IMR-90 (cell line): Measurements from ENCODE around the gene PRSS53. TPM values are rescaled to one million over a fixed set of nuclear protein-coding genes. Genes with fewer than 3 reads are reported as not detected.

Source experiments
- ATAC-seq: fragments of 200-7000 bp; cut with Tn5 transposase; 2 replicates; pipeline ENCODE4 v1.9.1; 2020; ENCODE audit warnings: low read depth, mild to moderate bottlenecking, moderate library complexity
- BruUV-seq: library from RNA; stranded (reverse); fragments of 400-500 nt; replicated peaks from 2 replicates; lab custom pipeline; 2021; lab: Mats Ljungman, UMichigan
- CTCF ChIA-PET: fragments of 300-600 bp; formaldehyde crosslinking; extraction: SDS; loops from one replicate; lab custom pipeline; 2021; ENCODE audit warnings: antibody characterized with exemption; lab: Yijun Ruan, JAX
- POLR2A ChIA-PET: fragments of 300-600 bp; sonication (Branson Sonifier 250); formaldehyde crosslinking; loops from one replicate; lab custom pipeline; 2022; ENCODE audit warnings: antibody characterized with exemption; ENCODE audit not compliant: unreplicated experiment; lab: Charles Lee
- DNase-seq: peaks from one replicate; pipeline ENCODE4 v3.0.0; 2013
- H2AFZ ChIP-seq: replicated peaks from 2 replicates; pipeline ENCODE3; 2013; ENCODE audit warnings: low read length, mild to moderate bottlenecking; ENCODE audit not compliant: poor library complexity
- H2AK5ac ChIP-seq: 2 replicates; pipeline ENCODE4 v1.6.1; 2013; ENCODE audit warnings: low read depth, low read length, inconsistent platforms
- H2AK9ac ChIP-seq: replicated peaks from 2 replicates; pipeline ENCODE3; 2013; ENCODE audit warnings: mild to moderate bottlenecking, low read depth, low read length, moderate library complexity; ENCODE audit not compliant: poor library complexity
- H2BK120ac ChIP-seq: 2 replicates; pipeline ENCODE4 v1.6.1; 2013; ENCODE audit warnings: low read depth, low read length, inconsistent platforms
- H2BK15ac ChIP-seq: 3 replicates; pipeline ENCODE4 v1.6.1; 2013; ENCODE audit warnings: low read depth, low read length, inconsistent platforms
- H2BK20ac ChIP-seq: 2 replicates; pipeline ENCODE4 v1.6.1; 2013; ENCODE audit warnings: low read depth, mild to moderate bottlenecking, inconsistent platforms, low read length, moderate library complexity
- H2BK5ac ChIP-seq: 2 replicates; pipeline ENCODE4 v1.6.1; 2013; ENCODE audit warnings: mild to moderate bottlenecking, low read depth, low read length, inconsistent platforms; ENCODE audit not compliant: poor library complexity, severe bottlenecking
- H3K14ac ChIP-seq: replicated peaks from 2 replicates; pipeline ENCODE4 v1.6.1; 2013; ENCODE audit warnings: low read depth, low read length, inconsistent platforms
- H3K18ac ChIP-seq: 2 replicates; pipeline ENCODE4 v1.6.1; 2013; ENCODE audit warnings: low read depth, low read length, control low read depth
- H3K23ac ChIP-seq: 2 replicates; pipeline ENCODE4 v1.6.1; 2013; ENCODE audit warnings: low read depth, low read length, inconsistent platforms
- H3K27ac ChIP-seq: 2 replicates; pipeline ENCODE4 v1.5.1; 2013; ENCODE audit warnings: mild to moderate bottlenecking, control low read depth, low read length; ENCODE audit not compliant: insufficient read depth
- H3K27me3 ChIP-seq: 2 replicates; pipeline ENCODE4 v1.6.1; 2013; ENCODE audit warnings: low read length; ENCODE audit not compliant: control insufficient read depth, insufficient read depth
- H3K36me3 ChIP-seq: 2 replicates; pipeline ENCODE4 v1.6.1; 2013; ENCODE audit warnings: low read length, mixed read lengths; ENCODE audit not compliant: control insufficient read depth, insufficient read depth
- H3K4ac ChIP-seq: 2 replicates; pipeline ENCODE4 v1.6.1; 2013; ENCODE audit warnings: low read depth, low read length, inconsistent platforms
- H3K4me1 ChIP-seq: 2 replicates; pipeline ENCODE4 v1.6.1; 2013; ENCODE audit warnings: low read length, mixed read lengths; ENCODE audit not compliant: control insufficient read depth, insufficient read depth
- H3K4me2 ChIP-seq: 2 replicates; pipeline ENCODE4 v1.6.1; 2013; ENCODE audit warnings: low read depth, mild to moderate bottlenecking, control low read depth, low read length, moderate library complexity
- H3K4me3 ChIP-seq: 2 replicates; pipeline ENCODE4 v1.5.1; 2013; ENCODE audit warnings: low read depth, mild to moderate bottlenecking, control low read depth, low read length, moderate library complexity; ENCODE audit not compliant: insufficient read depth
- H3K56ac ChIP-seq: 2 replicates; pipeline ENCODE4 v1.6.1; 2013; ENCODE audit warnings: low read length, inconsistent platforms; ENCODE audit not compliant: insufficient read depth; ENCODE audit errors: extremely low read depth
- H3K79me1 ChIP-seq, 2 experiments: 2 replicates each; pipeline ENCODE4 v1.6.1; 2013; ENCODE audit warnings: low read length in 2 of 2, inconsistent platforms in 1 of 2, low read depth in 1 of 2
- H3K9ac ChIP-seq: 2 replicates; pipeline ENCODE4 v1.6.1; 2013; ENCODE audit warnings: low read depth, low read length, control low read depth
- H3K9me1 ChIP-seq: 2 replicates; pipeline ENCODE4 v1.6.1; 2013; ENCODE audit warnings: low read length, inconsistent platforms; ENCODE audit not compliant: insufficient read depth
- H3K9me3 ChIP-seq: 2 replicates; pipeline ENCODE4 v1.6.1; 2013; ENCODE audit warnings: low read length; ENCODE audit not compliant: control insufficient read depth, insufficient read depth
- H4K20me1 ChIP-seq: 2 replicates; pipeline ENCODE4 v1.6.1; 2013; ENCODE audit warnings: low read length, inconsistent platforms; ENCODE audit not compliant: insufficient read depth
- H4K5ac ChIP-seq: 2 replicates; pipeline ENCODE4 v1.6.1; 2013; ENCODE audit warnings: mild to moderate bottlenecking, low read depth, low read length, control low read depth
- H4K8ac ChIP-seq, 2 experiments: 2 replicates each; pipeline ENCODE4 v1.6.1; 2013; ENCODE audit warnings: low read depth in 2 of 2, low read length in 2 of 2, control low read depth in 1 of 2, inconsistent platforms in 1 of 2
- H4K91ac ChIP-seq: 2 replicates; pipeline ENCODE4 v1.6.1; 2013; ENCODE audit warnings: low read depth, low read length, inconsistent platforms; ENCODE audit not compliant: insufficient read depth
- BHLHE40 ChIP-seq: fragments of 150-350 bp; IDR thresholded peaks from 2 replicates; pipeline ENCODE4 v1.6.1; 2016; ENCODE audit warnings: mild to moderate bottlenecking, low read depth, low read length
- CEBPB ChIP-seq: IDR thresholded peaks from 2 replicates; pipeline ENCODE4 v1.6.1; 2012; ENCODE audit warnings: low read depth, low read length, improper control_type of control experiment
- CHD1 ChIP-seq: IDR thresholded peaks from 2 replicates; pipeline ENCODE4 v1.6.1; 2012; ENCODE audit warnings: low read depth, low read length, improper control_type of control experiment
- FOS ChIP-seq: fragments of 150-350 bp; IDR thresholded peaks from 2 replicates; pipeline ENCODE4 v1.6.1; 2016; ENCODE audit warnings: low read depth, low read length
- MAFK ChIP-seq: IDR thresholded peaks from 2 replicates; pipeline ENCODE4 v1.6.1; 2012; ENCODE audit warnings: low read depth, low read length, improper control_type of control experiment
- MAZ ChIP-seq: IDR thresholded peaks from 2 replicates; pipeline ENCODE4 v1.6.1; 2012; ENCODE audit warnings: low read depth, mild to moderate bottlenecking, low read length, improper control_type of control experiment, moderate library complexity, borderline replicate concordance
- MXI1 ChIP-seq: IDR thresholded peaks from 2 replicates; pipeline ENCODE4 v1.6.1; 2012; ENCODE audit warnings: low read depth, mild to moderate bottlenecking, low read length, moderate library complexity, borderline replicate concordance
- NFE2L2 ChIP-seq: fragments of 150-350 bp; IDR thresholded peaks from 2 replicates; pipeline ENCODE4 v1.6.1; 2016; ENCODE audit warnings: low read depth, mild to moderate bottlenecking, low read length
- POLR2A ChIP-seq: IDR thresholded peaks from 2 replicates; pipeline ENCODE4 v1.6.1; 2012; ENCODE audit warnings: mild to moderate bottlenecking, low read depth, low read length
- RAD21 ChIP-seq: IDR thresholded peaks from 2 replicates; pipeline ENCODE4 v1.6.1; 2012; ENCODE audit warnings: low read length, improper control_type of control experiment
- RFX5 ChIP-seq: IDR thresholded peaks from 2 replicates; pipeline ENCODE4 v1.8.0; 2012; ENCODE audit warnings: low read depth, mild to moderate bottlenecking, low read length, moderate library complexity
- SMC3 ChIP-seq: fragments of 150-350 bp; IDR thresholded peaks from 2 replicates; pipeline ENCODE4 v1.6.1; 2016; ENCODE audit warnings: low read depth, mild to moderate bottlenecking, antibody characterized with exemption, low read length, moderate library complexity
- WGBS, 2 experiments: methylation state at CpG; one replicate each; pipeline versions ENCODE4 v1.1.5 to v1.1.7; 2013; ENCODE audit warnings: missing lambda C conversion rate in 2 of 2; ENCODE audit not compliant: insufficient read length in 1 of 2; ENCODE audit errors: extremely low coverage in 2 of 2; 5-methylcytosine and 5-hydroxymethylcytosine counted together
- dilution Hi-C: fragments of 300-500 bp; cut with HindIII; formaldehyde crosslinking; loops from one replicate; pipeline ENCODE4 v1.14.3; 2018; ENCODE audit warnings: low sequenced_read_pairs; ENCODE audit not compliant: unreplicated experiment
- in situ Hi-C: fragments of 300-500 bp; cut with MboI; formaldehyde crosslinking; loops from 3 replicates; pipeline ENCODE4 v1.14.3; 2019; ENCODE audit warnings: low sequenced_read_pairs, inconsistent platforms, mixed read lengths
- intact Hi-C: fragments of 100-400 bp; cut with micrococcal nuclease; formaldehyde crosslinking; loops from 2 replicates; pipeline ENCODE4 v1.10.0; 2022
- polyA plus RNA-seq, 3 experiments: library from polyadenylated mRNA; depleted of rRNA; stranded (reverse); fragments of >200 nt; gene quantifications; 2 replicates each; pipeline ENCODE4 v1.2.3, GENCODE V29; 2012; ENCODE audit warnings: low replicate concordance in 1 of 3
- total RNA-seq: library from RNA; depleted of rRNA; stranded (reverse); fragments of >200 nt; gene quantifications from 2 replicates; pipeline ENCODE4 v1.2.3, GENCODE V29; 2012
- TF ChIP-seq, protein P1 (sequence below): fragments of 150-350 bp; IDR thresholded peaks from 2 replicates; pipeline ENCODE4 v1.6.1; 2017; ENCODE audit warnings: mild to moderate bottlenecking, antibody characterized with exemption, low read length, low read depth
- TF ChIP-seq, protein P2 (sequence below): conservative IDR thresholded peaks from 2 replicates; pipeline ENCODE4 v1.5.1; 2012; ENCODE audit warnings: mild to moderate bottlenecking, low read depth, low read length, improper control_type of control experiment
- TF ChIP-seq, protein P3 (sequence below): fragments of 150-350 bp; IDR thresholded peaks from 2 replicates; pipeline ENCODE4 v1.6.1; 2016; ENCODE audit warnings: low read depth, mild to moderate bottlenecking, low read length, moderate library complexity, borderline replicate concordance

The PRSS53 gene
- total and polyA plus RNA-seq, 2 of the 4 experiments (the other 2 are of a cell fraction): 0.72 to 5.9 TPM

DNA sequence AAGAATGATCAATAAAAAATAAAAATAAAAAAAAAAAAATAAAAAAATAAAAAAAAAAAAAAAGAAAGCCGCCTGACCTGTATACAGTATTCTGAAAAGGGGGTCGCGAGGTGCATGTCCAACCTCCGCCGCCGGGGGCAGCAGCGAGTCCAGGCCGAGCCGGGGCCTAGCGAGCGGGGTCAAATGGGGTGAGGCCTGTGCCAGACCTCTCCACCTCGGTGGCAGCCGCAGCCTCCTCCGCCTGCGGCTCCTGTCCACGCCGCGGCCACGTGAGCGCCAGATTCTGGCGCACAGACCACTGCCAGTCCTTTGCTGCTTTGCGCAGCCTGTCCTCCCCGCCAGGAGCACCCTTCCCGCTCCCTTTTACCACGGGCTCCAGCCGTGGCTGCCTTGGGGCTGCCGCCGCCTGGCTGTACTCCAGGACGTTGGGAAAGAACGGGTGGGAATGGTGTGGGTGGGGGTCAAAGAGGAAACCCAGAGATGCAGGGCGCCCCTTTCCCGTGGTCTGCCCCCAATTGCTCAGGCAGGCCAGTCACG, 17.0 kb upstream of the PRSS53 start:
- peak overlapping the region; percentile 94 for H2AFZ ChIP-seq
- no peak overlapping the region for H3K23ac ChIP-seq
- no peak overlapping the region for H2AK5ac ChIP-seq
- POLR2A ChIA-PET: no interaction called here
- H4K5ac ChIP-seq: peak overlapping the region; percentile 82
- peak overlapping the region; percentile 22 for H2AK9ac ChIP-seq
- no peaks in the 10 kb centered on the region; the same call in 1 of the 2 replicates for H4K20me1 ChIP-seq
- 25% methylated on average over 10 of the region's 33 CpGs; no CpG with 5 or more reads in 1 of the 2 experiments for WGBS, 2 experiments
- H3K79me1 ChIP-seq: peaks cover 14 to 27% of the 10 kb centered on the region in 2 experiments
- H4K8ac ChIP-seq: peak overlapping the region; percentile 81 to 97; a peak in 3 of 4 replicates
- 0 out of 2 replicates have a peak overlapping the region, but pooled peaks have one; percentile 3 for H3K9ac ChIP-seq
- intact Hi-C loops: loop anchor here (2.0 kb wide), 1 partner anchor 53 kb away; no protein-coding TSS in a partner anchor
- CTCF ChIA-PET: no interaction called here
- H3K56ac ChIP-seq: no peak overlapping the region
- H3K27ac ChIP-seq: peak overlapping the region; percentile 43
- peak overlapping the region; percentile 46 for H2BK5ac ChIP-seq
- DNase-seq (no peak), ATAC-seq (peak; percentile 74)
- no peaks in the 10 kb centered on the region for H3K9me3 ChIP-seq
- H3K18ac ChIP-seq: peak overlapping the region; percentile 5; the same call in 1 of the 2 replicates
- no peak overlapping the region for H3K14ac ChIP-seq
- no peak overlapping the region for H4K91ac ChIP-seq
- in situ Hi-C loops: no loop called here
- H3K4me1 ChIP-seq: peaks cover 5% of the 10 kb centered on the region
- no peak overlapping the region for H2BK20ac ChIP-seq
- H2BK15ac ChIP-seq: peak overlapping the region; percentile 1; the same call in 1 of the 3 replicates
- H3K4me2 ChIP-seq: no peak overlapping the region
- H3K9me1 ChIP-seq: peaks cover 14% of the 10 kb centered on the region; the same call in 1 of the 2 replicates
- dilution Hi-C loops: no loop called here
- no peak for TF ChIP-seq NFE2L2
- TF ChIP-seq RFX5: no peak
- 0 out of 2 replicates have a peak, but pooled peaks have one; percentile 21 for TF ChIP-seq BHLHE40
- TF ChIP-seq, protein P1, sequence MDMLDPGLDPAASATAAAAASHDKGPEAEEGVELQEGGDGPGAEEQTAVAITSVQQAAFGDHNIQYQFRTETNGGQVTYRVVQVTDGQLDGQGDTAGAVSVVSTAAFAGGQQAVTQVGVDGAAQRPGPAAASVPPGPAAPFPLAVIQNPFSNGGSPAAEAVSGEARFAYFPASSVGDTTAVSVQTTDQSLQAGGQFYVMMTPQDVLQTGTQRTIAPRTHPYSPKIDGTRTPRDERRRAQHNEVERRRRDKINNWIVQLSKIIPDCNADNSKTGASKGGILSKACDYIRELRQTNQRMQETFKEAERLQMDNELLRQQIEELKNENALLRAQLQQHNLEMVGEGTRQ: no peak
- no peak for TF ChIP-seq POLR2A
- TF ChIP-seq, protein P2, sequence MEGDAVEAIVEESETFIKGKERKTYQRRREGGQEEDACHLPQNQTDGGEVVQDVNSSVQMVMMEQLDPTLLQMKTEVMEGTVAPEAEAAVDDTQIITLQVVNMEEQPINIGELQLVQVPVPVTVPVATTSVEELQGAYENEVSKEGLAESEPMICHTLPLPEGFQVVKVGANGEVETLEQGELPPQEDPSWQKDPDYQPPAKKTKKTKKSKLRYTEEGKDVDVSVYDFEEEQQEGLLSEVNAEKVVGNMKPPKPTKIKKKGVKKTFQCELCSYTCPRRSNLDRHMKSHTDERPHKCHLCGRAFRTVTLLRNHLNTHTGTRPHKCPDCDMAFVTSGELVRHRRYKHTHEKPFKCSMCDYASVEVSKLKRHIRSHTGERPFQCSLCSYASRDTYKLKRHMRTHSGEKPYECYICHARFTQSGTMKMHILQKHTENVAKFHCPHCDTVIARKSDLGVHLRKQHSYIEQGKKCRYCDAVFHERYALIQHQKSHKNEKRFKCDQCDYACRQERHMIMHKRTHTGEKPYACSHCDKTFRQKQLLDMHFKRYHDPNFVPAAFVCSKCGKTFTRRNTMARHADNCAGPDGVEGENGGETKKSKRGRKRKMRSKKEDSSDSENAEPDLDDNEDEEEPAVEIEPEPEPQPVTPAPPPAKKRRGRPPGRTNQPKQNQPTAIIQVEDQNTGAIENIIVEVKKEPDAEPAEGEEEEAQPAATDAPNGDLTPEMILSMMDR: peak; percentile 61
- TF ChIP-seq, protein P3, sequence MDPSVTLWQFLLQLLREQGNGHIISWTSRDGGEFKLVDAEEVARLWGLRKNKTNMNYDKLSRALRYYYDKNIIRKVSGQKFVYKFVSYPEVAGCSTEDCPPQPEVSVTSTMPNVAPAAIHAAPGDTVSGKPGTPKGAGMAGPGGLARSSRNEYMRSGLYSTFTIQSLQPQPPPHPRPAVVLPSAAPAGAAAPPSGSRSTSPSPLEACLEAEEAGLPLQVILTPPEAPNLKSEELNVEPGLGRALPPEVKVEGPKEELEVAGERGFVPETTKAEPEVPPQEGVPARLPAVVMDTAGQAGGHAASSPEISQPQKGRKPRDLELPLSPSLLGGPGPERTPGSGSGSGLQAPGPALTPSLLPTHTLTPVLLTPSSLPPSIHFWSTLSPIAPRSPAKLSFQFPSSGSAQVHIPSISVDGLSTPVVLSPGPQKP: no peak
- no peak; the same call in 1 of the 2 replicates for TF ChIP-seq MAZ
- no peak for TF ChIP-seq CEBPB
- TF ChIP-seq FOS: no peak
- no peak for TF ChIP-seq CHD1
- TF ChIP-seq MAFK: no peak
- no peak for TF ChIP-seq MXI1
- TF ChIP-seq SMC3: no peak
- peak; percentile 35; the same call in 1 of the 2 replicates for TF ChIP-seq RAD21
- H3K4ac ChIP-seq: no peak overlapping the region
- H2BK120ac ChIP-seq: no peak overlapping the region
- H3K36me3 ChIP-seq: peaks cover 15% of the 10 kb centered on the region
- no peak overlapping the region for H3K4me3 ChIP-seq
- H3K27me3 ChIP-seq: no peaks in the 10 kb centered on the region
- BruUV-seq: no TSS peak
